Fibroblast of skin of back (primary cell): Measurements from ENCODE around the gene HNRNPC. TPM values are rescaled to one million over a fixed set of nuclear protein-coding genes. Genes with fewer than 3 reads are reported as not detected.
A peak's percentile ranks its signal among the peaks of the same experiment; 100 is the strongest.
"Not testable (repeated sequence)": the region's sequence is repeated elsewhere in the genome, so short reads cannot be mapped to it uniquely, and the experiment has no call there.

ENCODE experiments used
- DNase-seq: peaks from one replicate; pipeline ENCODE4 v3.0.0-alpha.2; 2013
- polyA plus RNA-seq, 2 experiments: library from polyadenylated mRNA; unstranded; fragments of 120-200 nt; gene quantifications; one replicate each; pipeline ENCODE4 v1.2.1, GENCODE V29; 2013; ENCODE audit not compliant: insufficient read length in 2 of 2

The HNRNPC gene
- polyA plus RNA-seq (2013, experiment 1 of 2; ENCODE audit: insufficient read length): 514 TPM
- polyA plus RNA-seq (2013, experiment 2 of 2; ENCODE audit: insufficient read length): 402 TPM

- peak; percentile 100 for DNase-seq
Observed at GRCh38 chr14:21269252-21270046, at the start of gene HNRNPC. Gene HNRNPC (minus strand): TSS chr14:21269442. CDS start chr14:21234193, 35,249 bp downstream.

- no peak for DNase-seq
Observed at GRCh38 chr14:21317398-21317797, 48.2 kb upstream of the HNRNPC start.

GRCh38 chr14:21313512-21313911, 44.3 kb upstream of the HNRNPC start:
- no peak for DNase-seq

GRCh38 chr14:21311614-21312013, 42.4 kb upstream of the HNRNPC start:
- no peak for DNase-seq

GRCh38 chr14:21309956-21310355, 40.7 kb upstream of the HNRNPC start:
- no peak for DNase-seq

- no peak for DNase-seq
Observed at GRCh38 chr14:21309238-21309636, 40.0 kb upstream of the HNRNPC start.

- DNase-seq: peak; percentile 38
Observed at GRCh38 chr14:21308479-21309237, 39.4 kb upstream of the HNRNPC start.

- no peak for DNase-seq
Observed at GRCh38 chr14:21308132-21308478, 38.9 kb upstream of the HNRNPC start.

- DNase-seq: no peak
Observed at GRCh38 chr14:21307637-21308036, 38.4 kb upstream of the HNRNPC start.

GRCh38 chr14:21302836-21303140, 33.5 kb upstream of the HNRNPC start:
- DNase-seq: not testable (repeated sequence)

GRCh38 chr14:21302013-21302835, 33.0 kb upstream of the HNRNPC start:
- DNase-seq: no peak

GRCh38 chr14:21300892-21301291, 31.6 kb upstream of the HNRNPC start:
- DNase-seq: no peak

- no peak for DNase-seq
Observed at GRCh38 chr14:21299562-21300130, 30.4 kb upstream of the HNRNPC start.

GRCh38 chr14:21298358-21298757, 29.1 kb upstream of the HNRNPC start:
- DNase-seq: no peak

GRCh38 chr14:21294026-21294425, 24.8 kb upstream of the HNRNPC start:
- not testable (repeated sequence) for DNase-seq

GRCh38 chr14:21287168-21287567, 17.9 kb upstream of the HNRNPC start:
- no peak for DNase-seq

- DNase-seq: not testable (repeated sequence)
Observed at GRCh38 chr14:21286516-21286915, 17.3 kb upstream of the HNRNPC start.

GRCh38 chr14:21281917-21282316, 12.7 kb upstream of the HNRNPC start:
- DNase-seq: not testable (repeated sequence)

GRCh38 chr14:21279783-21280182, 10.5 kb upstream of the HNRNPC start, which contains the start of gene RPGRIP1:
Gene RPGRIP1 (plus strand): TSS chr14:21280083. CDS start chr14:21287977, 7,894 bp downstream.
- no peak for DNase-seq

GRCh38 chr14:21278632-21279031, 9.4 kb upstream of the HNRNPC start:
- DNase-seq: no peak

GRCh38 chr14:21275261-21275858, 6.1 kb upstream of the HNRNPC start:
- no peak for DNase-seq

- DNase-seq: not testable (repeated sequence)
Observed at GRCh38 chr14:21272661-21273060, 3.4 kb upstream of the HNRNPC start.
